GM19467 (cell line): ENCODE data around the gene AHCYL2.
"Not testable (repeated sequence)": the region's sequence is repeated elsewhere in the genome, so short reads cannot be mapped to it uniquely, and the experiment has no call there.

Experiments
- ATAC-seq: cut with Tn5 transposase; IDR thresholded peaks from one replicate; pipeline ENCODE4 v1.9.1; 2021; ENCODE audit warnings: mild to moderate bottlenecking, moderate library complexity; ENCODE audit not compliant: unreplicated experiment

The AHCYL2 gene

DNA sequence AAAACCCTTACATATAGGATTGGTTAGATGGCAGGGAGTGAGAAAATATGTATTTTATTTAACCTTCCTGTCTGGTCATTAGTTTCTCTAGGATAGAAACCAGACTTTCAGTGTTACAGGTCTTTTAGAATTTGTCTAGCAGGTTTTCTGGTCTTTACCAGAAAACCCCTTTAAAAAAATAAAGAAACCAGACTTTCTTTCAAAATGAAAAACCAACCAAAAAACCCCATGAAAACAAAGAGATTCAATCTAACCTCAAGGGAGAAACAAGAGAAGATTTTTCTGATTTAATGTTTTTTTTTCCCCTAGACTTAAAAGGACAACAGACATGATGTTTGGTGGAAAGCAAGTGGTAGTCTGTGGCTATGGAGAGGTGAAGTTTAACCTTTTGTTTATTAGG is 180.7 kb downstream of the AHCYL2 start:
- no peak for ATAC-seq

DNA sequence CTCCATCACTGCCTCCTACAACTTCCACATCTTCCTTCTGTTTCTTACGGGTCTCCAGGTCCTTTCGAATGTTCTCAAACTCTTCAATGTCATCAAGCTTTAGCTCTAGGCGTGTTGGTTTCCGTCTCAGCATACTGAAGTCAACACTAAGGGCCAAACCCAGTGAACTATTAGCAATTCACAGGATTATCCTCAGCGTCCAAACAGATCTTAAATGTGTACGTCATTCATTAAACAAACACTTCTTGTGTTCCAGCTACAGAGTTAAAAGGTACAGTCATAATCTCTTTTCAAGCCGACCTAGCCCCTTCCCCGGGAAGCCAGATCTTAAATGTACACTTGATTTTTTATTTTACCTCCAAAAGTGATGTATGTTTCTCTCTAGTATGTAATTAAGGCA is 185.4 kb downstream of the AHCYL2 start:
- ATAC-seq, result not testable (repeated sequence)

DNA sequence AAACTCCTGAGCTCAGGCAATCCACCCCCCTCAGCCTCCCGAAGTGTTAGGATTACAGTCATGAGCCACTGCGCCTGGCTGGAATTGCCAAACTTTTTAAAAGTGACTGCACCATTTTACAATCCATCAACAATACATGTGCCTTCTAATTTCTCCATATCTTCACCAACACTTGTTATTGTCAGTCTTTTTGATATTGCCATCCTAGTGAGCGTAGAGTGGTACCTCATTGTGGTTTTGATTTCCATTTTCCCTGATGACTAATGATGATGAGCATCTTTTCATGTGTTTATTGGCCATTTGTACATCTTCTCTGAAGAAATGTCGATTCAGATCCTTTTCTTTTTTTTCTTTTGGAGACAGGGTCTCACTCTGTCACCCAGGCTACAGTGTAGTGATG is 187.7 kb downstream of the AHCYL2 start:
- ATAC-seq, result no peak

DNA sequence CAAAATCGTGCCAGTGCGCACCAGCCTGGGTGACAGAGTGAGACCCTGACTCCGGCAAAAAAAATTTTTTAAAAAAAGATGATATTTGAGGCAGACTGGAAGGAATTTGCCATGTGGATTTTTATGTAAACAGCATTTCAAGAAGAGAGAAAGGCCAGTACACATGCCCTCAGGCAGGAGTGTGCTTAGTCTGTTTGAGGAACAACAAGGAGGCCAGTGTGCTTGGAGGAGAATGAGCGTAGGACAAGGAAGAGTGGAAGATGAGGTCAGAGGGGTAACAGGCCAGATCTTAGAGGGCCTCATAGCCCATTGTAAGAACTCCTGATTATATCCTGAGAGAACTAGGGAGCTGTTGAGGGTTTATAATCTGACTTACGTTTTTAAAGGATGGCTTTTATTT is 192.2 kb downstream of the AHCYL2 start:
- ATAC-seq, result no peak

DNA sequence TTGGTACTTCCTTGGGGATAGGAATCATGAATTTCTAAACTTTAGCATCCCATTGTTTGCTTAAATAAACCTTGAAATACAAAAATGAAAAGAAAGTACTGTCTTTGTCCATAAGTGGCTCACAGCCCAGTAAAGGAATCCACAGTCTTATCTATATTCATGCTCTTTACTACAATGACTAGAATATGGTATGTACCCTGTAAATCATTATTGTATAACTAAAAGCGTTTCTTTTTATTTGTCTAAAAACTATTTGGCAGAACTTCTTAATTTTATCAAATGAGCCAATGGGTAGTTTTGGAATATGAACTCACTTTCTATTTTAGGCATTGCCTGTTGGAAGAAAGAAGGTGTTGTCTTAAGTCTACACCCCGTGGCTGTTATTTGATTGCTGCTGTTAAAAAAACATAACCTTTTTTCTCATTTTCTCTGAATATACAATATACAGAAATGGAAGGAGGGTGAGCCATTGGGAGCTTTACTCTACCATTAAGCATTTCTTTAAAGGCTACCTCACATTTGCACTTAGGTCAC is 197.0 kb downstream of the AHCYL2 start:
- no peak for ATAC-seq

DNA sequence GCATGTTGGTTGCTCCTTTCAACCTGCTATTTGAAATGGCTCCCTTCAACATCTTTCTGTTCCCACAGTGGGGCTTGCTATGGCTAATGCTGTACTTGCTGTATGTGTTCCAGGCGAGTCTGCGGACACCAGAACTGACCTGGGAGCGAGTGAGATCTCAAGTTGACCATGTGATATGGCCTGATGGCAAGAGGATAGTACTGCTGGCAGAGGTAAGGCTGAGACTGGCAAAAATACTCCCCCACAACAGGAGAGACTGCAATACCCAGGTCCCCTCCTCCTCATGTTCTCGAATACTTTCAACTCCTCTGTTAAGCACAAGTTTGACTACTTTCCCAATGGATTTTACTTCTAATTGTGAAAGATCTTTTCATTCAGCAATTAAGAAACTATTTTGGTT is 197.9 kb downstream of the AHCYL2 start:
- ATAC-seq, result no peak

DNA sequence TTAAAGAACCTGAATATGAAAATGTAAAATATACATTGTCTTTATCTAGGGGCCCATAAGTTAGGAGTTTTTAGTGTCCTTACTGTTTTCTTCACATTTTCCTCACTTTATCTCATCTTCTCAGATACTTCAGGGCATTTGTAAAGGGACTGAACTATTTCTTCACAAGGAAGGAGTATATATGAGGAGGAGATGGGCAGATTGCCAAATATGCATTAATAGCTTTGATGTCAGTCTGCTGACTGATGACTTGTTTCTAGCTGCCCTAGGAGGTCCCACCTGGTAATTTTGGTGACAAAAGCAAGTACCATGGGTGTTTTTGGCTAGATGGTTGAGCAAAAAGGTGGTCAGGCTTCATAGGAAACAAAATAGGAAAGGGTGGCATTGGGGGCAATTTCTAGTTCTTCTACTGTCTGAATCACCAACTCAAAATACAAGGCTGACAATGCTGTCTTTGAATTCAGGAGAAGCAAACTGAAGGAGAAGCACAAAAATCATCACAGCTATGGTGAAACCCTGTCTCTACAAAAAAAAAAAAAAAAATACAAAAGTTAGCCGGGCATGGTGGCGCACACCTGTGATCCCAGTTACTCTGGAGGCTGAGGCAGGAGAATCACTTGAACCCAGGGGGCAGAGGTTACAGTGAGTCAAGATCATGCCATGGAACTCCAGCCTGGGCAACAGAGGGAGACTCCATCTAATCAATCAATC is 199.0 kb downstream of the AHCYL2 start:
- no peak for ATAC-seq

DNA sequence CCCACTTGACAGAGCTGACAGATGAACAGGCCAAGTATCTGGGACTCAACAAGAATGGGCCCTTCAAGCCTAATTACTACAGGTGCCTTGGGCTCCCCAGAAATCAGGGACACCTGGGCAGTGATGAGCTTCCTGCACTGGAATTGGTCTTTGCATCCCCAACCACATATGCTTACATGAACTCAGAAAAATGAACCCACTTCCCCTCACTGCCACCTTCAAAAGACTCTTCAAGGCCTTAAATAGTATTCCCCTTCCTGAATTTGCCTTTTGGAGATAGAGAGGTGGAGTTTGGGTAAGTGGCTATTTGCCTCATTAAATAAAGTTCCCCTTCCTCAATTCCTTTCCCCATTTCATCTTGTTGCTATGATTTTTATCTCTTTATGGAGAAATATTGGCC is 201.7 kb downstream of the AHCYL2 start:
- no peak for ATAC-seq

DNA sequence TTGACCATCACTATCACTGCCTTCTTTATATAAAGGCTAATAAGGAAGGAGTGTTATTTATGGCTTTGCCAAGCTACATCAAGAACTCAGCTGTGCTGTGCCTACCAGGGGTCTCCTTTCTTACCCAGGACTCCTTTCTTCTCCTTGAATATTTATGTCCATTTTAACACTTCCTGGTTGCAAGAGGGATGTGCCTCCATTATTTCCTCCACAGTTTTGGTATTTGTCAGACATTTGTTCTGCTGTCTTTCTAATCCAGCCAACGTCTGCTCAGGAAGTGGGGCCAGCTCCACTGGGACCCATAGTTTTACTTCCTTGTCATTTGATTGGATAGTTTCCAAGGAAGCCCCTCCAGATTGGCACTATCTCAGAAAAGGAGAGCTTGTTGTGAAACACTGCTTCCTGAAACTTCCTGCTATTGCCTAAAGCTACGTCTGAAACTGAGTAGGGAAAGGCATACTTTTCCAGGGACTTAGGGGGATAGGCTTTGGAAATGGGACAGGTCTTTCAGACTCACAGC is 202.8 kb downstream of the AHCYL2 start:
- no peak for ATAC-seq

DNA sequence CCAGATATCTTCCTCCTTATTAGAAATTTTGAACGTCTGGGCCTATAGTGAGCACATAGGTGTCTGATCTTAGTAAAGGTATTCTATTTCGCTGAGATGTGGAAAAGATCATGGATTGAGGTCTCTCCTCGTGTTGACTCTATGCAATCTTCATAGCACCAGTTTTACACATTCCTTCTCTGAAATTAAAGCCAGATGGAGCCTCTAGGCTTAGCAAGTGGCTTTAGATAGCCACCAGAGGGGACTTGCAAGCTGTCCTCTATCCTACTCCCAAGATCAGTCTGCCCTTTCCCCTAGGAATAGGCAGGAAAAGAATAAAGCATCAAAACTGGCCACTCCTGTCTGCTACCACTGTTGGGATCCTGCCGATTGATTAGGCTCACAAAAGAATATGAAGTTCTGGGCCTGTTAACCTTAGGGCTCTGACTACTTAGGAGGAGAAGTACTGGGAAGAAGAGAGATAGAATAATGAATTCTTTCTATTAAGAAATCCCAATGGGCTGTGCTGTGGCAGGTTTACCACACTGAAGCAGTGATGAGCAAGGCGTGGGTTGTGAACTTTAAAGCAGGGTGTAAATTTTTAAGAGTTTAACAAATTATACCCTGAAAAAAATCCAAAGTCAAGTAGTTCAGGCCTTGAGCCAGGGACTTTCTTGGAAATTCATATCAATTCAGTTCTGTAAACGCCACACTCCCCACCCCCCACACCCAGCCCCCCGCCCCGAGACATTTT is 207.2 kb downstream of the AHCYL2 start:
- ATAC-seq, result no peak

DNA sequence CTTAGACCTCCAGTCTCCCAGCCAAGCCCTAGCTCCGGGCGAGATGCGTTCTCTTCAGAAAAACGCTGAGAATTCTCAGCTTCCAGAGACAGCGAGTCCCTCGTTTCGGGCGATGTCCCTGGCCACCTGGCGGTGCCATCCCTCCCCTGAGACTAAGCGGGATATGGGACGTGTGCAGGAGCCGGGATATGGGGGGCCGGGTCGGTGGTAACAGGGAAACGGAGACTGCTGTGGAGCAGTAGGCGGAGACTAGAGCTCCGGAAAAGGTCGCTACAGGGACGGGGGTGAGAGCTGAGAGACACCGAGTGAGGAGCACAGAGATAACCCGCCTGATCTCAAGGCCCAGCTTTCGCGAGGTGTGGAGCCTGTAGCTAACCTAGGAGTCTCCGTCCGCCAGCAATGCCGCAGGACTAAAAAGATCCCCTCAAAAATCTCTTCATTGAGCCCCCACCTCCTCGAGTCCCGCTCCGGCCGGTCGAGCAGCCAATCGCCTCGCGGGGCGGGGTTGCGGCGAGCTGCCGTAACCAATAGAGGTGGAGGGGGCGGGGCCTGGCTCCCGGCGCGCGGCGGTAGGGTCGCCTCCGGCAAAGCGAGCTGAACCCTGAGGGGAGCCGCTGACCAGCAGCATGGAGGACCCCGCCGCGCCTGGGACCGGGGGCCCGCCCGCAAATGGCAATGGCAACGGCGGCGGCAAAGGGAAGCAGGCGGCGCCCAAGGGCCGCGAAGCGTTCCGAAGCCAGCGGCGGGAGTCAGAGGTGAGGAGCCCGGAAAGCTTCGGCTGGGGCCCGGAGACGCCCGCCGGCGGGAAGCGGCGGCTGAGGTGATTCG is 209.2 kb downstream of the AHCYL2 start, which contains the start of gene STRIP2:
Gene STRIP2 (plus strand): TSS at position 586 of the 828 bp plus-strand sequence. CDS start 41 bp downstream, at position 627.
- ATAC-seq, result peak; percentile 98

DNA sequence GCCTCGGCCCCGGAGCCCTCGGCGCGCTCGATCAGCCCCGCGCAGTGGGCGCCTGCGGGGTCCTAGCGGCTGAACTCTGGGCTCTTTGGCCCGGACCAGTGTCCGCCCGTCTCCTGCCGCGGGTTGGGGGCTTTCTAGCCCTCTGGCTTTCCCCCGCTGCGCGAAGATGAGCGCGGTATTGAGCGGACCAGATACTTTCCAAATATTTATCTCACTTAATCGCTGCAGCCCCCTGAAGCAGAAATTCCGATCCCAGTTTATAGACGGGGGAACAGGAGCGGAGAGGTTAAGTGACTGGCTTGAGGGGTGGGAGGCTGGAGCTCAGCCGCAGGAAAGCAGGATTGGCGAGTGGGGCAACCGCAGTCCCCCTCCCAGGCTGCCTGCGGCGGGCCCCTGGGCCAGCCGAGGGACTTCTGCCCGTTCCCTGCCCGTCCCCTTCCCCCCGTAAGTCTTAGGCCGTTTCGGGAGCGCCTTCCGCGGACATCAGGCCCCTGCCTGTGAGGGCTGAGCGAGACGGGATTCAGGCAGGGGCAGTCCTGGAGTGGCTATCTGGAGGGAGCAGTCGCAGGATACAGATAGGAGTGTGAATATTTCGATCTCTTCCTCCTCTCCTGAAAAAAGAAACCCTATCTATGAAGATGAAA is 210.0 kb downstream of the AHCYL2 start:
- no peak for ATAC-seq

DNA sequence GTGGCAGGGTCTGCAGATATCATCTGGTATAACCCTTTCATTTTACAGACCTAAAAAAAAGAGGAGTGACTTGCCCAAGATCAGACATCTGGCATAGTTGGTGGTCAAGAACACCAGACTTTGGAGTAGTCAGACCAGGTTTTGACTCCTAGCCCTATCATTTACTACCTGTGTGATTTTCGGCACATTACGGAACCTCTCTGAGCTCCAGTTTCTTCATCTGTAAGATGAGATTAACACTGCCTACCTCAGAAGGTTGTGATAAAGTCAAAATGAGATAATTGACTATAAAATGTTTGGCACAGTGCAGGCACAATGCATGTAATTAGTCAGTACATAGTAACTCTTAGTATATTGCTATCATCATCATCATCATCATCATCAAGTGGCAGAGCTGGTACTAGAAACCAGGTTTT is 210.6 kb downstream of the AHCYL2 start:
- ATAC-seq, result no peak

DNA sequence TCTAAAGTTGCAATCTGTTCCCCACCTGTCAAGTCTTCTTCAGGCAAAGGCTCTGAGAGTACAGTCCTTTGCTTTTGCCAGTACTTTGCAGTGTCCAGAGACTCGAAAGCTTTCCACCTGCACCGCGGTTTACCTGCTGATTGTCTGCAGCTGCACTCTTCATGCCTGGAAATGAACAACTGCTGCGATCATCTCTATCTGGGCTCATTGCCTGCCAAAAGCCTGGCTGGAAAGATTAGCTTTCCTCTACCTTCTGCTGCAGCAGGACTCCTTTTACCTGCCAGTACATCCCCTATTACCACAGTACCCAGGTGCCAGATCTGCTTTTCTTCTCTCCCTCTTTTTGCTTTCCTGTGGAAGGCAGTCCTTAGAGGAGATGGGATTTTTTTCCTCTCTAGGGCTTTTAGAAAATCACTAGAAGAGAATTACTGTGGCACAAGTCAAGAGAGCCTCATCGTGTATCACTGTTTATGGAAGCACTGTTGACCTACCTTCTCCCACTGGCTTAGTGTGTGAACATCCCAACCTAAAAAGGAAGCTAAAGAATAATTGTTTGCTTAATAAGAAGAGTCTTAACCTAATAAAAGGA is 211.6 kb downstream of the AHCYL2 start:
- no peak for ATAC-seq

DNA sequence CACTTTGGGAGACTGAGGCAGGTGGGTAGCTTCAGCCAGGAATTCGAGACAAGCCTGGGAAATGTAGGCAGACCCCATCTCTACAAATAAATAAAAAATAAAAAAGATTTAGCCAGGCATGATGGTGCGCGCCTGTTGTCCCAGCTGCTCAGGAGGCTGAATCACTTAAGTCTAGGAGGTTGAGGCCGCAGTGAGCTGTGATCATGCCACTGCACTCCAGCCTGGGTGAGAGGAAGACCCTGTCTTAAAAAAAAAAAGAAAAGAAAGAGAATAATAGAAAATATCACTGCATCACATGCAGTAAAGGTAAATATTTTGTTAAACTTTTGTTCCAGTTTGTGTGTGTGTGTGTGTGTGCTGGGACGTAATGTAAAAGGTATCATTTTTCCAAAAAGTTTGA is 212.4 kb downstream of the AHCYL2 start:
- ATAC-seq, result no peak

DNA sequence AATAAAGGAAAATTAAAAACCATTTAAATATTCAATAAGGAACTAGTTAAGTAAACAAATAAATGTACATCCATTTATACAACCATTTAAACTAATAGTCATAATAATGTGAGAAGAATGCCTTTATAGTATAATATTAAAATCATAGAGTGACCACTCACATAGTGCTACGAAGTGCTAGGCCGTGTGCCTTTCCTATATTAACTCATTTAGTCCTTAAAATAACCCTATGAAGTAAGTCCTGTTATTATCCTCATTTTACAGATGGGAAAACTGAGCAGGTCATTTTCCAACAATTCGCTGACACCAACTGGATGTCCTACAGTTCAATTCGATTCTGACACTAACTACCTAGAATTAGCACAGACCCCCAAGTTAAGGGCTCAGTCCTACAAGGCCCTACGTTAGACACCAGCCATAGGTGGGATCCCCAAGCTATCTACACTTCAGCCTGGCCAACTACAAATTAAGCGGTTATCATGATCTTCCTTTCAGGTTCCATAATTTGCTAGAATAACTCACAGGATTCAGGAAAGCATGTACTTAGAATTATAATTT is 213.5 kb downstream of the AHCYL2 start:
- ATAC-seq, result no peak

DNA sequence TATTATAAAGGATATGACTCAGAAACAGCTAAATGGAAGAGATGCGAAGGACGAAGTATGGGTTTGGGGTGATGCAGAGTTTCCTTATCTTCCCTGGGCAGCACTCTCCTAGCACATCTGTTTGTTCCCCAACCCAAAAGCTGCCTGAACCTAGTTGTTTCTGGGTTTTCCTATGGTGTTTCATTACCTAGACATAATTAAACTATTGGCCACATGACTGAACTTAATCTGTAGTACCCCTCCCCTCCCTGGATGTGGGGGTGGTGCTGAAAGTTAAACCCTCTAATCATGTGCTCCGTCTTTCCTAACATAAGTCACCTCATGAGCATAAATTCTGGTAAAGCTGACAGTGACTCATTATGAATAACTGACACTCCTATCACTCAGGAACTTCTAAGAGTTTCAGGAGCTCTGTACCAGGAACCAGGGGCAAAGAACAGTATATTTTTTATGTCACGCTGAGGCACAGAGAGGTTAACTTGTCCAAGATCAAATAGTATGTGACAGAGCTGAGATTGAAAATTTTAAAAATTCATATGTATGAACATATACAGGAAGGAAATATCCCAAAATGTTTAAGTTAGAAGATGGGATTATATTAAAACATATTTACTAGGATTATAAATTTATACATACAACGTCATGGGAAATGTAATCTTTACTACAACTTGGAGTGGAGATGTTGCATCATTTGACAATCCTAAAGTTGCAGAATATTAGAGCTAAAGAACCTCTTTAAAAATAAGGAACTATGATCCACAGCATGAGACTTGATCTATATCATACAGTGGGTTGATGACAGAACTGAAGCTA is 214.2 kb downstream of the AHCYL2 start:
- no peak for ATAC-seq

DNA sequence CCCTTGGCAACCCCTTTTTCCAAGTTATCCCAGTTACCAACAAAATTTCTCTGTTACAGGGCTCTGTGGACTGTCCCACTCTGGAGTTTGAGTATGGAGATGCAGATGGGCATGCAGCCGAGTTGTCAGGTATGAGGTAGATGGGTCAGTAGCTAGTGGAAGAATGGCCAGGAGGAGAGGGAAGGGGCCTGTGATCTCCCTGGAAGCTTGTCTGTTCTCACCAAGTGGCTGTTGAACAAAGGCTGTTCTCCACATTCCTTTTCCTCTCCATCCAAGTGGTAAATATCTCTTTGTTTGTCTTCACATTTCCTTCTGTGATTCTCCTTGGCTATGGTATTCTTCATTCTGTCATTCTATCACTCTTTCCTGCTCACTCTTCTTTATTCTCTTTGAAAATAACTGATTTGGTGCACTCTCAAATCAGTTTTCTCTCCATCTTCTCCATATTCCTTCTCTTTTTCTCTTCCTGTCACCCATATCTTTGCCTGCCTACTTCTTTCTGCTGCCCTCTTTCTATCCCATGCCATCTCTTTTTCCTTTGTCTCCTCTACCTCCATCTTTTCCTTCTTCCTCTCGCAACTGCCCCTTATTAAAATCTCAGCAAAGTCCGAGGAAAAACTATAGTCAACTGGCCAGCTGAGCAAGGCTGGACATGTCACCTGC is 215.3 kb downstream of the AHCYL2 start:
- ATAC-seq, result no peak

DNA sequence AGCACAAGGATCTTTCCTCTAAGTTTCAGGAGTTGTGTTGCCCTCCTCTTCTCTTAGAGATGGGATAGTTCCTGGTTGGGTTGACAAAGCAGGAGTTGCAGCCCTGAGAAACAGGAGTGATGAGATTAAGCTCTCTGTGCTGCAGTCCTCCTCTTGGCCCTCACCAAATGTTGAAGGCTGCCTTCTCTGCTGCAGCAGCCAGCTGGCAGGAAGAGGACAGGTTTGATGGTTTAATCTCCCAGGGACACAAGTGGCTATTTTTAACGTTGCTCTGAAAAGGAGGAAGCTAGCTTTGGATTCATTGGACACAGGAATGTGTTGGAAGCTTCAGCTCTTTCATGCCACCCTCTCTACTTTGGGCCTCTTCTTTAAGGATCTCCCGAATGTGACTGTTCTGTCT is 218.8 kb downstream of the AHCYL2 start:
- ATAC-seq, result no peak
